ENCODE data around the gene ELFN1.

DNA sequence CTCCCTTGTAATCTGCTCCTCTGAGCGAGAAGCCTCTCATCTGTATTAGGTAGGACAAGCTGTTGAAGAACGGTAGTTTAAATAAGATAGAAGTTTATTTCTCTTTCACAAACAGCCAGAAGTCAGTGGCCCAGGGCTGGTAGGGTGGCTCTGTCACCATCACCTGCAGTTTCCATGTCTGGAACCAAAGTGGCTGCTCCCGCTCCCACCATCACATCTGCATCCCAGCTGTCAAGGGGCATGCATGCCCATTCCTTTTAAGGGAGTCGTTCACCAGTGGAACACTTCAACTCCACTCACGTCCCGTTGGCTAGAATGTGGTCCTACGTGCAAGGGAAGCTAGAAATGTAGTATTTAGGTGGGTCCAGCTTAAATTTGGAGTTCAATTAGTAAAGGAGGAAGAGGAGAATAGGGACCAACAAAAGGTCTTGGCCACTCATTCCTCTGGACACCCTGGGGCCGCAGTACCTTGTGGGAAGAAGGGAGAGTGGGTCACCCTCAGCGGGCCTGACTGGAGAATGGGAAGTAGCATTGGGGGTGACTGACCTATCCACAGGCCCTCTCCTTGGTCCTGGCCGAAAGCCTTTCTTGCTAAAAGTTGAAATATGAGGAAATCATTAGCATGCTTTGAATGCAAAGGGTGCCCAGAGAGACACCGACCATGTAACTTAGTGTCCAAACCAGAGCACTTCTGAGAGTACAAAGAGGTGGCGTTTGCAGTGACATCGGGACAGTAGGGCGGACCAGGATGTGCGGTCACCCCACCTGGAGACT lies 48.0 kb downstream of the ELFN1 start:
- TF ChIP-seq, protein P1, sequence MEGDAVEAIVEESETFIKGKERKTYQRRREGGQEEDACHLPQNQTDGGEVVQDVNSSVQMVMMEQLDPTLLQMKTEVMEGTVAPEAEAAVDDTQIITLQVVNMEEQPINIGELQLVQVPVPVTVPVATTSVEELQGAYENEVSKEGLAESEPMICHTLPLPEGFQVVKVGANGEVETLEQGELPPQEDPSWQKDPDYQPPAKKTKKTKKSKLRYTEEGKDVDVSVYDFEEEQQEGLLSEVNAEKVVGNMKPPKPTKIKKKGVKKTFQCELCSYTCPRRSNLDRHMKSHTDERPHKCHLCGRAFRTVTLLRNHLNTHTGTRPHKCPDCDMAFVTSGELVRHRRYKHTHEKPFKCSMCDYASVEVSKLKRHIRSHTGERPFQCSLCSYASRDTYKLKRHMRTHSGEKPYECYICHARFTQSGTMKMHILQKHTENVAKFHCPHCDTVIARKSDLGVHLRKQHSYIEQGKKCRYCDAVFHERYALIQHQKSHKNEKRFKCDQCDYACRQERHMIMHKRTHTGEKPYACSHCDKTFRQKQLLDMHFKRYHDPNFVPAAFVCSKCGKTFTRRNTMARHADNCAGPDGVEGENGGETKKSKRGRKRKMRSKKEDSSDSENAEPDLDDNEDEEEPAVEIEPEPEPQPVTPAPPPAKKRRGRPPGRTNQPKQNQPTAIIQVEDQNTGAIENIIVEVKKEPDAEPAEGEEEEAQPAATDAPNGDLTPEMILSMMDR (optimal IDR thresholded peaks at IDR 0.05 in 1 of 3, IDR thresholded peaks at IDR 0.05 in 1 of 3, conservative IDR thresholded peaks at IDR 0.05 in 1 of 3; ENCODE audit: extremely low read depth in 1 of 3, insufficient read depth in 2 of 3, low read length in 3 of 3): no peak
- TF ChIP-seq EZH2 (IDR thresholded peaks at IDR 0.05; ENCODE audit: low read length): no peak

Measured in keratinocyte (primary cell).